H9 (cell line): ENCODE data around the gene AQP10. TPM values are rescaled to one million over a fixed set of nuclear protein-coding genes. Genes with fewer than 3 reads are reported as not detected.
"Not testable (repeated sequence)": the region's sequence is repeated elsewhere in the genome, so short reads cannot be mapped to it uniquely, and the experiment has no call there.

Experiments
- DNase-seq: peaks from one replicate; pipeline ENCODE4 v3.0.0-alpha.2; 2017
- H2AFZ ChIP-seq: one replicate; pipeline ENCODE4 v1.6.1; 2013; ENCODE audit warnings: mild to moderate bottlenecking, low read length, control low read depth, moderate library complexity
- H2AK5ac ChIP-seq: 2 replicates; pipeline ENCODE4 v1.6.1; 2013; ENCODE audit warnings: low read length, control low read depth, mixed read lengths; ENCODE audit not compliant: insufficient read length
- H2BK120ac ChIP-seq: one replicate; pipeline ENCODE4 v1.6.1; 2013; ENCODE audit warnings: low read depth, mild to moderate bottlenecking, low read length, control low read depth, inconsistent platforms; ENCODE audit not compliant: poor library complexity, severe bottlenecking
- H2BK12ac ChIP-seq: 2 replicates; pipeline ENCODE4 v1.6.1; 2013; ENCODE audit warnings: low read length, control low read depth, mixed read lengths, low read depth; ENCODE audit not compliant: insufficient read length
- H2BK15ac ChIP-seq: 2 replicates; pipeline ENCODE4 v1.6.1; 2013; ENCODE audit warnings: low read depth, low read length, control low read depth
- H2BK20ac ChIP-seq: one replicate; pipeline ENCODE4 v1.6.1; 2013; ENCODE audit warnings: low read depth, mild to moderate bottlenecking, low read length, control low read depth, inconsistent platforms; ENCODE audit not compliant: poor library complexity, severe bottlenecking
- H2BK5ac ChIP-seq: 2 replicates; pipeline ENCODE4 v1.6.1; 2013; ENCODE audit warnings: low read length, control low read depth, mixed read lengths; ENCODE audit not compliant: insufficient read length
- H3K14ac ChIP-seq: 2 replicates; pipeline ENCODE4 v1.6.1; 2013; ENCODE audit warnings: low read length, control low read depth; ENCODE audit not compliant: insufficient read depth
- H3K18ac ChIP-seq: 2 replicates; pipeline ENCODE4 v1.6.1; 2013; ENCODE audit warnings: low read depth, mild to moderate bottlenecking, mixed read lengths, low read length, control low read depth; ENCODE audit not compliant: insufficient read length
- H3K23ac ChIP-seq: 2 replicates; pipeline ENCODE4 v1.6.1; 2013; ENCODE audit warnings: low read length, control low read depth, mixed read lengths, low read depth; ENCODE audit not compliant: insufficient read length
- H3K23me2 ChIP-seq: 2 replicates; pipeline ENCODE4 v1.6.1; 2013; ENCODE audit warnings: low read depth, mild to moderate bottlenecking, mixed read lengths, low read length, control low read depth; ENCODE audit not compliant: insufficient read length, poor library complexity, severe bottlenecking
- H3K27ac ChIP-seq: 2 replicates; pipeline ENCODE4 v1.5.1; 2013; ENCODE audit warnings: low read length, control low read depth, mixed read lengths, low read depth; ENCODE audit not compliant: insufficient read length
- H3K27me3 ChIP-seq: 2 replicates; pipeline ENCODE4 v1.6.1; 2013; ENCODE audit warnings: low read length, control low read depth, inconsistent platforms; ENCODE audit not compliant: insufficient read depth
- H3K4ac ChIP-seq: 2 replicates; pipeline ENCODE4 v1.6.1; 2013; ENCODE audit warnings: low read depth, mild to moderate bottlenecking, control low read depth, inconsistent platforms, low read length, moderate library complexity
- H3K4me1 ChIP-seq: 2 replicates; pipeline ENCODE4 v1.6.1; 2013; ENCODE audit warnings: low read length, control low read depth, inconsistent platforms; ENCODE audit not compliant: insufficient read depth
- H3K4me2 ChIP-seq: 2 replicates; pipeline ENCODE4 v1.6.1; 2013; ENCODE audit warnings: low read length, control low read depth, mixed read lengths; ENCODE audit not compliant: insufficient read length, insufficient read depth
- H3K56ac ChIP-seq: 2 replicates; pipeline ENCODE4 v1.6.1; 2013; ENCODE audit warnings: low read depth, mild to moderate bottlenecking, mixed read lengths, low read length, control low read depth; ENCODE audit not compliant: insufficient read length
- H3K79me1 ChIP-seq: 2 replicates; pipeline ENCODE4 v1.6.1; 2013; ENCODE audit warnings: low read depth, mild to moderate bottlenecking, moderate library complexity, low read length, control low read depth, inconsistent platforms; ENCODE audit not compliant: insufficient read depth, poor library complexity, severe bottlenecking
- H3K79me2 ChIP-seq: 2 replicates; pipeline ENCODE4 v1.6.1; 2013; ENCODE audit warnings: low read length, control low read depth, inconsistent platforms; ENCODE audit not compliant: insufficient read depth
- H3K9ac ChIP-seq: 2 replicates; pipeline ENCODE4 v1.6.1; 2013; ENCODE audit warnings: low read length, control low read depth, mixed read lengths; ENCODE audit not compliant: insufficient read length; ENCODE audit errors: extremely low read depth
- H3K9me3 ChIP-seq: one replicate; pipeline ENCODE4 v1.6.1; 2013; ENCODE audit warnings: low read depth, low read length, inconsistent platforms; ENCODE audit not compliant: control insufficient read depth
- H3T11ph ChIP-seq: one replicate; pipeline ENCODE4 v1.6.1; 2013; ENCODE audit warnings: mild to moderate bottlenecking, low read length, control low read depth, inconsistent platforms
- H4K20me1 ChIP-seq: one replicate; pipeline ENCODE4 v1.6.1; 2013; ENCODE audit not compliant: control insufficient read depth, insufficient read length, insufficient read depth
- H4K5ac ChIP-seq: 2 replicates; pipeline ENCODE4 v1.6.1; 2013; ENCODE audit warnings: low read depth, mild to moderate bottlenecking, mixed read lengths, low read length, control low read depth; ENCODE audit not compliant: insufficient read length
- H4K8ac ChIP-seq: replicated peaks from 2 replicates; pipeline ENCODE4 v1.6.1; 2013; ENCODE audit warnings: low read length, control low read depth, mixed read lengths, low read depth; ENCODE audit not compliant: insufficient read length
- H4K91ac ChIP-seq: 2 replicates; pipeline ENCODE4 v1.6.1; 2013; ENCODE audit warnings: low read depth, mild to moderate bottlenecking, moderate library complexity, mixed read lengths, low read length, control low read depth; ENCODE audit not compliant: insufficient read length
- H3K27ac Mint-ChIP-seq, 3 experiments: 2 replicates in 2 of 3; 3 replicates in 1 of 3; pipeline ENCODE4 v1.8.0; 2020 to 2021; ENCODE audit warnings: mixed read lengths in 3 of 3, mild to moderate bottlenecking in 1 of 3, moderate library complexity in 1 of 3
- H3K27me3 Mint-ChIP-seq: 2 replicates; pipeline ENCODE4 v1.8.0; 2021; ENCODE audit warnings: low read depth, mild to moderate bottlenecking, moderate library complexity, mixed read lengths
- H3K36me3 Mint-ChIP-seq, 3 experiments: 2 replicates in 2 of 3; 3 replicates in 1 of 3; pipeline ENCODE4 v1.8.0; 2020 to 2021; ENCODE audit warnings: low read depth in 3 of 3, mixed read lengths in 3 of 3; ENCODE audit not compliant: insufficient read depth in 1 of 3
- H3K4me1 Mint-ChIP-seq, 2 experiments: 2 replicates each; pipeline ENCODE4 v1.8.0; 2020; ENCODE audit warnings: mixed read lengths in 2 of 2
- H3K4me3 Mint-ChIP-seq, 2 experiments: 2 replicates in 1 of 2; 3 replicates in 1 of 2; pipeline ENCODE4 v1.8.0; 2020 to 2021; ENCODE audit warnings: mild to moderate bottlenecking in 2 of 2, mixed read lengths in 2 of 2, moderate library complexity in 1 of 2
- H3K9me3 Mint-ChIP-seq, 2 experiments: 2 replicates in 1 of 2; 3 replicates in 1 of 2; pipeline ENCODE4 v1.8.0; 2020; ENCODE audit warnings: mild to moderate bottlenecking in 2 of 2, mixed read lengths in 2 of 2, moderate library complexity in 1 of 2
- CTCF ChIP-seq: fragments of 200-600 bp; sonication (generic); conservative IDR thresholded peaks from 3 replicates; pipeline ENCODE4 v1.8.0; 2021; ENCODE audit warnings: antibody characterized with exemption, mild to moderate bottlenecking
- whole genome bisulfite sequencing: extraction: QIAGEN DNeasy Blood & Tissue Kit; methylation state at CpG from one replicate; pipeline ENCODE4 v1.1.7; 2013; ENCODE audit warnings: missing lambda C conversion rate, low lambda C conversion rate, mixed read lengths; ENCODE audit not compliant: insufficient read length; ENCODE audit errors: extremely low coverage; 5-methylcytosine and 5-hydroxymethylcytosine counted together
- total RNA-seq: library from RNA; stranded (reverse); gene quantifications from 2 replicates; pipeline ENCODE4 v1.2.1, GENCODE V29; 2021

The AQP10 gene
- total RNA-seq, 1 experiment from 2014 or later: not detected

- no CpG with 5 or more reads among the region's 6 CpGs for WGBS
- no peak overlapping the region for H3K18ac ChIP-seq
- no peaks in the 10 kb centered on the region for H3K27me3 ChIP-seq
- no peak overlapping the region for H3K4ac ChIP-seq
- no peak overlapping the region for H2BK15ac ChIP-seq
- H3K4me3 Mint-ChIP-seq: no peak overlapping the region
- no peak overlapping the region for H3K9ac ChIP-seq
- no peak overlapping the region for H3K27ac ChIP-seq
- no peak overlapping the region for H4K8ac ChIP-seq
- H3K79me1 ChIP-seq: no peaks in the 10 kb centered on the region
- H3K27ac Mint-ChIP-seq: no peak overlapping the region
- no peaks in the 10 kb centered on the region for H3K36me3 Mint-ChIP-seq
- TF ChIP-seq CTCF: no peak
- no peak overlapping the region for H2BK120ac ChIP-seq
- no peaks in the 10 kb centered on the region for H3K4me1 Mint-ChIP-seq
- no peak overlapping the region for H4K5ac ChIP-seq
- no peak overlapping the region for H3K4me2 ChIP-seq
- no peak overlapping the region for H3K23ac ChIP-seq
- H3K56ac ChIP-seq: no peak overlapping the region
- no peaks in the 10 kb centered on the region for H3K79me2 ChIP-seq
- H2BK12ac ChIP-seq: no peak overlapping the region
- no peaks in the 10 kb centered on the region for H3K27me3 Mint-ChIP-seq
- no peak overlapping the region for H2AFZ ChIP-seq
- no peak overlapping the region for H3K14ac ChIP-seq
- no peak overlapping the region for H2BK5ac ChIP-seq
- H3K4me1 ChIP-seq: no peaks in the 10 kb centered on the region
- H3K9me3 ChIP-seq: no peaks in the 10 kb centered on the region
- no peak for DNase-seq
- no peaks in the 10 kb centered on the region for H4K20me1 ChIP-seq
- no peak overlapping the region for H2BK20ac ChIP-seq
- H4K91ac ChIP-seq: no peak overlapping the region
- no peak overlapping the region for H3T11ph ChIP-seq
- no peaks in the 10 kb centered on the region for H3K9me3 Mint-ChIP-seq
- H3K23me2 ChIP-seq: no peaks in the 10 kb centered on the region
- H2AK5ac ChIP-seq: no peak overlapping the region
Observed at GRCh38 chr1:154371436-154371835, 50.5 kb downstream of the AQP10 start.

DNA sequence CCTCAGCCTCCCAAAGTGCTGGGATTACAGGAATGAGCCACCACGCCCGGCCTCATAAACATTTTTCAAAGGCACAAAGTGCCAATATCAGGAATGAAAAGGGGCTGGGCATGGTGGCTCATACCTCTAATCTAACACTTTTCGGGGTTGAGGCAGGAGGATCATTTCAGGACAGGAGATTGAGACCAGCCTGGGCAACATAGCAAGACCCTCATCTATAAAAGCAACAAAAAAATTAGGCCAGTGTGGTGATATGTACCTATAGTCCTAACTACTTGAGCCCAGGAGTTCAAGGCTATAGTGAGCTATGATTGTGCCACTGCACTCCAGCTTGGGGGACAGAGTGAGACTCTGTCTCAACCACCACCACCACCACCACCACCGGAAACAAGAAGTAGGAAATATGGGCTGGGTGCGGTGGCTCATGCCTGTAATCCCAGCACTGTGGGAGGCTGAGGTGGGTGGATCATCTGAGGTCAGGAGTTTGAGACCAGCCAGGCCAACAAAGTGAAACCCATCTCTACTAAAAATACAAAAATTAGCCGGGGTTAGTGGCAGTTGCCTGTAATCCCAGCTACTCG, 53.0 kb downstream of the AQP10 start:
- H4K91ac ChIP-seq, H3K27ac Mint-ChIP-seq, H3K27me3 Mint-ChIP-seq, H2BK15ac ChIP-seq, H3K9me3 ChIP-seq, H2AFZ ChIP-seq, H3K4me3 Mint-ChIP-seq, H3K23me2 ChIP-seq, H3K18ac ChIP-seq, H3K9me3 Mint-ChIP-seq, H3K79me2 ChIP-seq, H2AK5ac ChIP-seq, H3K9ac ChIP-seq, H3K27me3 ChIP-seq, H3K4me1 Mint-ChIP-seq, H2BK5ac ChIP-seq, H3K14ac ChIP-seq, H3K36me3 Mint-ChIP-seq, H3K4me2 ChIP-seq, H4K5ac ChIP-seq, H3K23ac ChIP-seq, DNase-seq, H2BK20ac ChIP-seq, H3T11ph ChIP-seq, H3K4me1 ChIP-seq, H4K8ac ChIP-seq, H4K20me1 ChIP-seq, H3K79me1 ChIP-seq, H3K56ac ChIP-seq, H3K4ac ChIP-seq, H2BK120ac ChIP-seq, H2BK12ac ChIP-seq, H3K27ac ChIP-seq: not testable (repeated sequence)
- no CpG with 5 or more reads among the region's 7 CpGs for WGBS
